HG03575 (cell line): ENCODE results near the gene UNC5B.

Source experiments
- ATAC-seq: cut with Tn5 transposase; IDR thresholded peaks from one replicate; pipeline ENCODE4 v1.9.1; 2021; ENCODE audit not compliant: unreplicated experiment, insufficient number of reproducible peaks, low FRiP score; ENCODE audit errors: extremely low read depth

UNC5B gene

DNA sequence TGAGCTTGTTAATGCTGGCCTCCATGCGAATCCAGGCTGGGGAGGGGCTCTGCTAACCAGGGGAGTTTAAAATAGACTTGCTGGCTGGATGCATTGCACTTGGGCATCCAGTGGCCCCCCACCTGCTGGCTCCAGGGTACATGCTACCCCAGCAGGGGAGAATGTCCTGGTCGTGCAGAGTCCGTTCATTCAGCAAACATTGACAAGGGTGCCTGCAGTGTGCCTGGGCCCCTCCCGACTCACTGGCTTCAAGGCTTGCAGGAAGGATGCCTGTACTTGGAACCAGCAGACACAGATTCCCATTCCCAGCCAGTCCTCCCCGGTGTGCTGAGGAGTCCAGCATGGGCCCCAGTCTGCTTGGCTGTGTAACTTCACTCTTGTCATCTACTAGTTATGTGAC lies 108.2 kb downstream of the UNC5B start:
- no peak for ATAC-seq

DNA sequence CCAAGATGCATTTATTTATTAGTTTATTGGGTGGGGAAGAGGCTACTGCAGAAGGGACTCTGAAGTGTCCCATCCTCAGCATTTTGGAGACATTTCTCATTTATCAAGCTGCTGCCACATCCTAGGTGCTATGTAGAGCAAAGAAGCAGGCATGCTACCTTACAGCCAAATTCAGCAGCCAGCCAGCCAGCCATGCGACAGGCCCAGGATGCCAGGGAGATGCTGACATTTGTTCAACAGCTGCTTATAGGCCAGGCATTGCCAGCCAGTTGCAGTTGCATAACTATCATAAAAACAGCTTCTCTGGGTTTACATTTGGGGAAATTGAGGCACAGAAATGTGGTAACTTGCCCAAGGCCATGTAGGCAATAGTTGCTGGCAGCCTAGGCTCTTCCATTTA lies 109.0 kb downstream of the UNC5B start:
- no peak for ATAC-seq

DNA sequence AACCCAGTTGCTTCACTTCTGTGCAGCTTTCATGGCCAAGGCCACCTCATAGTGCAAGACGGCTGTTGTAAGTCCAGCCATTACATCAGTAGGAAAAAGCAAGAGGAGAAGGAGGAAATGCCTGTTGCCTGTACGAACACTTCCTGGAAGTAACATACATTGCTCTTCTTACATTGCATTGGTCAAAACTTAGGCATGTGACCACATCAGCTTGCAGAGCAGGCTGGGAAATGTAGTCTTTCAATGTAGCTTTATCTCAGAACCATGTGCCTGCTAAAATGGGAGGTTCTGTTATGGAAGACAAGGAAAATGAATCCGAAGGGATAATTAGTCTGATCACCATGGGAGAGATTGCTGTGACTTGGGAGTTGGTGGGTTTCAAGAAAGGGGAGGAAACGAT lies 111.0 kb downstream of the UNC5B start:
- ATAC-seq: no peak

DNA sequence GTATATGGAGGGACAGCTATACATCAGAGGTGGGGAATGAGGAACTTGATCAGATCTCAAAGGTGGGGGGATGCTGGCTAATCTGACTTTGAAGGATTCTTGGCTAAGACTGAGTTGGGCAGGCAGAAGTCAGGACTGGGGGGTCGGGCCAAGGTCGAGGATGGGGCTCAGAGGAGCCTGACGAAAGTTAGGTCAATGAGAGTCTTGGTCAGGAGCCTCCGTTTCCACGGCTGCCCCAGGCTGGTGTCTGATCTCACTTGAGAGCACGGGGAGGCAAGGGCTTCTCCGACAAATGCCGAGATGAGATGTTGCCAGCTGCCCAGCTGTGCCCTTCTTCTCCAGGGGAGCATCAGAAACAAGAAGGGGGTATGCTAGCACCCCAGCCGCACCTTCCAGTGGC lies 112.4 kb downstream of the UNC5B start:
- ATAC-seq: no peak

DNA sequence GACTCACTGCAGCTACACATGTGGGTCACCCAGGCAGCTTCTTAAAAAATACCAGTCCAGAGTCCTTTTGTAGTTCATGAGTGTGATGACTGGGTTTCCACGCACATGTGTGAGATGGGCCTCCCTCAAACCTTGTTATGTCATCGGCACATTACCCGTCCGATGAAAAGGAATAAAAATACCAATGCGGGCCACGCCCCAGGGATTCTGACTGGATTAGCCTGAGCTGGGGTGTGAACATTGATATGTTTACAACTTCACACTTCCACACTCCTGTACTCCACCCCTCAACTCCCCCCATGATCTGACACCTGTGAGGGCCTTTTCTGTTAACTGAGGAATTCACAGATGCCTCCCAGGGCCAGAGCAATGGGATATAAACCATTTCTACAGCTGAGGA lies 112.9 kb downstream of the UNC5B start:
- no peak for ATAC-seq

DNA sequence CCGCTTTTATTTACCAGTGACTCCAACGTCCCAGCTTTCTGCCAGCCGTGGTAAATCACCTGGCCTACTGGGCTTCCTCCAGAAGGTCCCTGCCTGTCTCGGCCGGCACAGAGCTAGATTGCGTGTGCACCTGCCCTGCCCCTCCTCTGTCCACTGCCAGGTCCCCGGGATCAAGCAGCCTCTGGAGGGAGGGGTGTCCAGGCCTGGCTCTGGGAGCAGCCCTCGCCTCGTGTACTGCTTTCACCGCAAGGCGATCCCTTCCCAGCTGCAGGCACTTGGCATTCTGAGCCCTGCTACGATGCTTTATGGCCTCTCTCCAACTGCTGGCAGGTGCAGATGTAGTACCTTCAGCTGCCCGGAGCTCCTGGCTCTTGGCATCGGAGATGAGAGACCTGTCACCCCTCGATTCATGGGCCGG lies 114.1 kb downstream of the UNC5B start:
- no peak for ATAC-seq

DNA sequence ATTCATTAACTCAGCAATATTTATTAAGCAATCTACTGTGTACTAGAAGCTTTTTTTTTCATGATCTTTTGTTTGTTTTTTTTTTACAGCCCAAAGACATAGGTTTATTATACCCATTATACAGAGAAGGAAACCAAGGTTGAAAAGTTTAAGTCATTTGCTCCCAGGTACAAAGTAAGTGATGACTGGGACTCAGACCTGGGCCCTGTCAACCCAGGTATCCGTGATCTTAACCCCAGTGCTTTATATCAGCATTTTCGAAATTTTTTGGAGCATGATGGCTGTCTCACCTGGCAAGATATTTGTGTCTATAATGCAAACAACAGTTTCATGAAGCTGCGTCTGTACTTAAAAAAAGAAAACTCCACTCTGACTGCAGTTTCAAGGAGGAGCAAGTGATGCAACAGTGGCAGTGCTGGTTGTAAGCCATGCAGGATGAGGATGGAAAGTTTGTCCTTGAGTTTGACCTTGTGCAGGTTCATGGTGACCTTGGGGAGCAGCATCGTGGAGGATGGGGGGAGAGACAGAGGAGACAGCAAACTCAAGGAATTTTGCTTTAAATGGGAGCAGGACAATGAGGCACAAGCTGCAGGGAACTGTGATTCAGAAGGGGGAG lies 118.5 kb downstream of the UNC5B start:
- ATAC-seq: no peak

DNA sequence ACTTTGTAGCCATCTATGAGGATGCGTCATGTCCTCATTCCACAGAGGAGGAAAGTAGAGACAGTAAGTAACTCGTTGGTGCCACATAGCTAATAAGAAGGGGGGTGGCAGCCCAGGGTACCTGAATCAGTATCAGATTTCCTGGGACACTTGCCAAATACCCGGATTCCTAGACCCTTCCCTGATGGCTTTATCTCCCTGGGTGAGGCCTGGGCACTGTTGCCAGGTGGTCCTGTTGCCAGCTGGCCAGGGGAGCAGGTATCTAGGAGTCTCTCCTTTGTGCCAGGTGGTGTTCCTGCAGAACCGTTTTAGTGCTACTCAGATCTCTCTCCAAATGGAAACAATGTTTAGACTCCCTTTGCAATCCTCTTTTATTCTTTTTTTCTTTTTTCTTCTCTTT lies 119.4 kb downstream of the UNC5B start:
- no peak for ATAC-seq

DNA sequence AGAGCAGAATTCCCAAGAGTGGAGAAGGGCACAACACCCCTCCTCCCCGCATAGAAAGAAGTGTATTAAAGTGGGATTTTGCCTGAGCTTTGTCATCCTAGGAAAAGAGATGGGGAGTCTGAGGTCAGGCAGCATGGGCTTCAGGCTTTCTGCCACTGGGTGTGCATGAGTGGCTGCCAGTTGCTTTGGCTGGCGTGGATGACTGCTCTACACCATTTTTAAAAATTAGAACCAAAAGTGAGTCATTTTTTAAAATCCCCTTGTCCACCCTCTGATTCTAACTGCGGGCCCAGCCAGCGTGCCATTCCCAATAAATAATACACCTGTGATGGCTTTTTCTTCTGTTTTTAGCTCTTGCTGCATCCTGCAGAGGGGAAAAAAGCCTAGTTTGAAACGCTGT lies 120.1 kb downstream of the UNC5B start:
- no peak for ATAC-seq

DNA sequence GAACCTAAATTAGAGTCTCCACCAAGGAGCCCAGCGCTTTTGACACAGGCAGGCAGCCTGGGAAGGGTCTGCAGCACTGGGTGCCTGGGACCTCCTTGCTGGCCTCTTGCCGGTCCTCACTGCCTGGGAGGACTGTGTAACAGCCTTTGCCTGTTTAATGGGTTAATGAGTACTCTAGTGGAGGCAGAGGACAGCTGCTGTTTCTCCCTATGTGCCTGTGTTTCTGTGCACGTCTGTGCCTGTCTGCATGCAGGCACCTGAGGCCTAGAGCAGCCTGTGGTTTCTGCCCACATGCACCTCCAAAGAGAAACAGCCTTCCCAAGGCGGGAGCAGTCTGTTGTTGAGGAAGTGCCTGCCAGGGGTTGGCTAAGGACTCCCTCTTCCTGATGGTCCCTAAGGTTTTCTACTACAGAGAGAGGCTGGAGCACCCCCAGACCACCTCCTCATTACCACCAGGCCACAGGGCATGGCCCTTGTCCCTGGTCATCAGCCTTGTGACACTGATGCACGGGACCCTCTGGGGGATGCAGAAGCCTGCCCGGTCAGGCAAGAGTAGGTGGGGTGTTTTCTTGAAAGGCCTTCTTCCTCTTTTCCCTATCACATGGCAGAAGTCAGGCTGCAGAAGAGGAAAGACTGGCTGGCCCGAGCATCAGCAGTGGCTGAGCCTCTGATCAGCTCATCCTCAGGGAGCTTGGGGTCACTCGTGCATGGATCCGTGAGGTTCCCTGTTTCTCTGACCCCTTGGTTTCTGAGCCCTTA lies 120.9 kb downstream of the UNC5B start:
- ATAC-seq: no peak

DNA sequence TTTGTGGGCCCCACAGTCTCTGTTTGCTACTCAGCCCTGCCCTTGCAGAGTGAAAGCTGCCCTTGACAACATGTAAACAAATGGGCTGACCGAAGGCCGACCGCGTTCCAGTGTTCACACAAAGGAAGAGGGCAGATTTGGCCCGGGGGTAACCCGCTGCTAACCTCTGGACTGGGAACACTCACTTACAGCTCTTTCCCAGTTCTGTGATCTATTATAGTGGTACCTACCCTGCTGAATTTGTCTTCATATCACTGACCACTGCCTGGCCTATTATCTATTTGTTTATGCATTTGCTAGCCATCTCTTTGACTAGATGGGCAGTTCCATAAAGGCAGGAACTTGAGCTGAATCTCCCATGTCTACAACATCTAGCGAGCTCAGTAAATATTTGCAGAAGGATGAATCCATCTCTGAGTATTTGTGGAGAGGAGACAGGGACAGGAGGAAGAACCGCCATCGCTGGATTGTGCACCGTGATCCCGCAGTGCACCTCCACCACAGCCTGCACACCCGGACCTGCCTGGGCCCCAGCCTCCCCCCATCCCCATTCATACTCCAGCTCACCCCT lies 121.9 kb downstream of the UNC5B start:
- ATAC-seq: no peak

DNA sequence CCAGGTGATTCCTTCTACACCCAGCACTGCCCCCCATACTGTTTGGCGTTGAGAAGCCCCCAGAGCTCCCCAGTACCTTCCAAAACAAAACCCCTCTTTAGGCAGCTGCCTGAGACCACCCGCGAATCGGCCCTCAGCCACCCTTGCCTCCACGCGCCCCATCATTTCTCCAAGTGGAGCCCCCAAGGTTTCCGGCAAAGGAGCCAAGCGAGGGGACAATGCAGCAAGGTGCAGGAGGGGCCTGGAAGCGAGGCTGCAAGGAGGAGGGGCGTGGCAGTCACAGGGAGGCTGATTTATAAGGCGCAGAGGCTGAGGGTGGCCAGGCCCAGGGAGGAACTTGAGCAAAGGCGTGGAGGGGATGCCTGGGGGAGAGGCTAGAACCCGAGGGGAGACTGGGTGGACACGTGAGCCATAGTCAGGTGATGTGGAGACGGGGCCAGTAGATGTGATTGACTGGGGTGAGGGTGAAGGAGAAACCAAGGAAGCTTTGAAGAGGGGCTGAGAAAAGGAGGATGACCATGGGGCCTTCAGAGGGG lies 122.9 kb downstream of the UNC5B start:
- no peak for ATAC-seq

DNA sequence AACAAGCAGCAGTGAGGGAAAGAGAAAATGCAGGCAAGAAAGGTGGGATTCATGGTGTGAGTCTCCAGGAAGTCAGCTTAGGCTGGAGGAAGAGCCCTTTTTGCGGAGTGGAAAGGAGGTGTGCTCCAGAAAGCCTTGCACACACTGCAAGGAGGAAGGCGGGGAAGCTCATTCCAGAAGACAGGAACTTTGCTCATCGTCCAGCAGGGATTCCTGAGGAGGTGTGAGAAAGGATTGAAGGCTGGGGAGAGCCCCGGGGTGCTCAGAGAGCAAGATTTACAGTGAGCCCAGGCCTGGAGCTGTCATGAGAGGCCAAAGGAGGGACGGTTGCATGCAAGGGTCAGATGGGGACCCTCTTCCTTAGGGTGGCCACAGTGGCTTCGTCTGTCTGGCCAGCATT lies 124.3 kb downstream of the UNC5B start:
- ATAC-seq: no peak

DNA sequence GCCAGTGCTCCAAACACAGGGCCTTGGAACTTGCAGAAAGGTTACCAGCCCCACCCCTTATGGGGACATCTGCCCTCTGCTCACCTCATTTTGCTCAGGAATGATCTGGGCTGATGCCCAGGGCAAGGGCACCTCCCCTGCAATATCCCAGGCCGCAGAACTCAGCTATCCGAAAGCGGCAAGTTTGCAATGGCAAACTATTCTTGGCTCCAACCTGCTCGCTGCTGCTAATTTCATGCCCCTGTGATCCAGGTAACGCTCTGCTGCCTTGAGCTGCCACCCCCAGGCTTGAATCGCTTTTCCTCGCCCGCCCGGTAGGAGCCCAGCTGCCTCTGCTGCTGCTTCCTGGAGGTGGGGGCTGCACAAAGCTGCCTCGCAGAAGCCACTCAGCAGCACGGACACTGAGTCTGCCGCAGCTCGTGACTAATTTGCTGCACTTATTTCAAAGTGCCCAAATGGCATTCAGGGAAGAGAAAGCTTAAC lies 124.9 kb downstream of the UNC5B start:
- no peak for ATAC-seq

DNA sequence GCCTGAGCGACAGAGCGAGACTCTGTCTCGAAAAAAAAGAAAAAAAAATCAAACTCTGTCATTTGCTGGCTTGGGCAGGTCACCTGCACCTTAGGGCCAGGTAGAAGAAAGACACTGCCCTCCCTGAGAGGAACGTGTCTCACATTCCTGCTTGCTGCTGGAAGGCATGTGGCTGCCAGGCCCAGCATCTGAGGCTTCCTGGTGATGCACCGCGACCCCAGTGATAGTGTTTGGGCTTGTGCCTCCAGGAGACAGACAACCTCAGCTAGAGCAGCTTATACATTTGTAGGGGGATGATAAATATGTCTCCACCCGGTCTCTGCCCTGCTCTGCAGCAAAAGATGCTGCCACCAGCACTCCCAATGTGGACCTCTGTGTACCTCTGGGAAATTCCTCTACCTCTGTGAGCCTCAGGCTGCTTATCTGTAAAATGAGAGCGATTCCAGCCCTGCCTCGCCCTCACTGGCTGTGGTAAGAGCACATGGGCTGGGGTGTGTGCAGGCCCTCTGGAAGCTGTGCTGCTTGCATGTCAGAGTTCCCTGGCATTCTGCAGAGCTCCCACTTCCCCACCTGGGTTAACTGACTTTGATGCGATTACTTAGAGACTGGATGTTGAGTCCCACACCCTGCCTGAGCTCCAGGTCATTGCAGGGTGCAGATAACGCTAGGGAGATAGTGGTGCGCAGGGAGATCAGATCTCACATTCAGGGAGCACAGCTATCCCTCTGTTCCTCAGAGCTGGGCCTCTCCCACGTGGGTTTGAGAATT lies 126.5 kb downstream of the UNC5B start:
- no peak for ATAC-seq

DNA sequence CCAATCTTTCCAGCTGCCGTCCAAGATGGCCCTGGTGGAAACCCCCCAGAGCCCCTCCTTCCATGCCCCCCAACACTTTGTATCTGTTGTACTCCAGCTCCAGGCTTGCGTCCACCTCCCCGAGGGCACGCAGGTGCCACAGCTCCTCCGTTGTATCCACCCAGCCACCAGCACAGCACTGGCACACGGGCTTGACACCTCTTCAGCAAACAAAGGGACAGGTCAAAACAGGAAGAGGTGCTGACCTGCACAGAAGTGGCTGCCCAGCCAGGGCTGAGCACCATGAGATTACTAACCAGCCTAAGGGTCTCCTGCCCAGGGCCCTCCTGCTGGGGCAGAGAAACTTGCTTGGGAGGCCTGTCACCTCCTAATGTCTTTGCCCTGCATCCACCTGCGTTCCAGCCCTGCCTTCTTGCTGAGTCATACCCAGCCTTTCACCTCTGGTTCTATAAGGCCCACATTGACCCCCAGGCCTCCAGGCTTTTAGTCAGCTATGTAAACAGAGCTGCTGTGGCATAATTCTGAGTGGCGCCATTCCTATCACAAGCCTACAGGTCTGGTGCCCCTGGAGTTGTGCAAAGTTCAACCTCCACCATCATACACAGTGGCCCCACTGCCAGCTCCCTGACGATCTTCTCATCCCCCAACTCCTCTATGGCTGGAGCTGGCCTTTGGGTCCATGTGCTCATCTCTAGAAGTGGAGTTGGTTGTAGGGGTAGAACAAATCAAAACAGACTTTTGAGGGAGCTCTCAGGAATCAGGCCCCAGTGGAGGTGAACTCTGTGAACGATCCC lies 127.6 kb downstream of the UNC5B start:
- ATAC-seq: no peak

DNA sequence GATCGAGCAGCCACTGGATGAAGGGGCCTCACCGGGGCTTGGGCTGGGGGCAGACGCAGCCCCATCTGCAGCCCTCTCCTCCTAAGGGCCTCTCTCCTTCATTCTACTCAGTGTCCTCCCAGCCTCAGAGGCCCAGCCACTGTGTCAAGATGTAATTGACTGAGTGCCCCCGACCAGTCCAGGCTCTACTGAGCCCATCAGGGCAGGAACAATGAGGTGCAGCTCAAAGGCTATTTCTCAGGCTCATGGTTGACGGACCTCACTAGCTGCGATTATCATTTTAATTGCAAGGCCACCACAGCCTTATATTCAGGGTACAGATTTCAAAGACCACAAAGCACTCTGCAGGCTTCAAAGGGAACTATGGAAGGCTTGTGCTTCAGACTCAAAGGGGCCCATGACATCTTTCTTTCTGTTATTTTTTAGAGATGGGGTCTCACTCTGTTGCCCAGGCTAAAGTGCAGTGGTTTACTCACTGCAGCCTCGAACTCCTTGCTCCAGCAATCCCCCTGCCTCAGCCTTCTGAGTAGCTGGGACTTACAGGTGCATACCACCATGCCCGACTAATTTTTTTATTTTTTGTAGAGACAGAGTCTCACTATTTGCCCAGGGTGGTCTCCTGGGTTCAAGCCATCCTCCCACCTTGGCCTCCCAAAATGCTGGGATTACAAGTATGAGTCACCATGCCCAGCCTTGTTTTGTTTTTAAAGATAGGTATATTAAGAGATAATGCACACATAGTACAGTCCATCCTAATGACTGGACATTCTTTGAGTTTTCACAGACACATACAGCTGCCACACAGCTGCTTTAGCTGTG lies 130.4 kb downstream of the UNC5B start:
- no peak for ATAC-seq

DNA sequence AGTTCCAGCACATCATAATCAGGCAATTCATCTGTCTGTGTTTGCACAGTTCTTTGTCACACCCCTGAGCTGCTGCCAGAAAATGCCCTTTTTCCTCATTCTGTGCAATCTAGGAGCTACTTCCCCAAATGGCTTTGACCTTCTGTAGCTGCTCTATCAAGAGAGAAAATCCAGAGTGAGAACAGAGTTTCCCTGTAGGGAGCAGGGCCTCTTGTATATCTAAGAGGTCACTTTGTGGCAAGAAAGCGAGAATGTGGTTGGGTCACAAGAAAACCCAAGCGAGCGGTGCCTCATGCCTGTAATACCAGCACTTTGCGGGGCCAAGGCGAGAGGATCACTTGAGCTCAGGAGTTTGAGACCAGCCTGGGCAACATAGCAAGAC lies 131.0 kb downstream of the UNC5B start:
- no peak for ATAC-seq
